OCI-LY1 (cell line): ENCODE data around the gene DENND1A.

Experiments
- H2AFZ ChIP-seq: fragments of 200-600 bp; sonication (generic), shearing (Covaris generic); 2 replicates; pipeline ENCODE4 v1.6.0; 2014; ENCODE audit warnings: antibody characterized with exemption, mild to moderate bottlenecking, low read length
- H3F3A ChIP-seq: fragments of 200-600 bp; sonication (generic), shearing (Covaris generic); 2 replicates; pipeline ENCODE4 v1.6.0; 2014; ENCODE audit warnings: mild to moderate bottlenecking, antibody characterized with exemption, low read length, moderate library complexity; ENCODE audit not compliant: insufficient read depth
- H3K27ac ChIP-seq: fragments of 200-600 bp; sonication (generic); 2 replicates; pipeline ENCODE4 v1.5.1; 2014; ENCODE audit warnings: low read length, mixed run types, mild to moderate bottlenecking, low read depth; ENCODE audit not compliant: poor library complexity, severe bottlenecking
- H3K27me3 ChIP-seq: fragments of 200-600 bp; sonication (generic); 2 replicates; pipeline ENCODE4 v1.6.0; 2014; ENCODE audit warnings: antibody characterized with exemption, mild to moderate bottlenecking, low read length, moderate library complexity; ENCODE audit not compliant: insufficient read depth
- H3K36me3 ChIP-seq: fragments of 200-600 bp; sonication (generic); 2 replicates; pipeline ENCODE4 v1.6.1; 2014; ENCODE audit warnings: mild to moderate bottlenecking, antibody characterized with exemption, low read length, moderate library complexity, mixed read lengths; ENCODE audit not compliant: insufficient read depth
- H3K4me1 ChIP-seq: fragments of 200-600 bp; sonication (generic); 2 replicates; pipeline ENCODE4 v1.5.1; 2014; ENCODE audit warnings: mild to moderate bottlenecking, low read length, moderate library complexity; ENCODE audit not compliant: insufficient read depth, severe bottlenecking
- H3K4me2 ChIP-seq: fragments of 200-600 bp; sonication (generic), shearing (Covaris generic); 2 replicates; pipeline ENCODE4 v1.6.1; 2014; ENCODE audit warnings: low read length
- H3K4me3 ChIP-seq: fragments of 200-600 bp; sonication (generic); 2 replicates; pipeline ENCODE4 v1.5.1; 2014; ENCODE audit warnings: low read length, low read depth, mild to moderate bottlenecking, mixed read lengths; ENCODE audit not compliant: poor library complexity, severe bottlenecking
- H3K79me2 ChIP-seq: fragments of 200-600 bp; shearing (Covaris generic); 2 replicates; pipeline ENCODE4 v1.6.1; 2016; ENCODE audit warnings: mixed run types, low read length, mixed read lengths; ENCODE audit not compliant: insufficient read depth
- H3K9ac ChIP-seq: fragments of 200-600 bp; sonication (generic), shearing (Covaris generic); 2 replicates; pipeline ENCODE4 v1.6.1; 2014; ENCODE audit warnings: mild to moderate bottlenecking, low read length, mixed read lengths
- H3K9me2 ChIP-seq: fragments of 200-600 bp; sonication (generic), shearing (Covaris generic); 2 replicates; pipeline ENCODE4 v1.6.1; 2014; ENCODE audit warnings: low read depth, mild to moderate bottlenecking, low read length, mixed read lengths
- H3K9me3 ChIP-seq: fragments of 200-600 bp; shearing (Covaris generic); 2 replicates; pipeline ENCODE4 v1.6.1; 2014; ENCODE audit warnings: low read length, mixed read lengths
- H4K20me1 ChIP-seq: fragments of 200-600 bp; sonication (generic), shearing (Covaris generic); 2 replicates; pipeline ENCODE4 v1.6.0; 2016; ENCODE audit warnings: mild to moderate bottlenecking, low read length; ENCODE audit not compliant: insufficient read depth
- EZH2 ChIP-seq: fragments of 200-600 bp; sonication (generic), shearing (Covaris generic); IDR thresholded peaks from 2 replicates; pipeline ENCODE4 v1.8.0; 2017; ENCODE audit warnings: borderline replicate concordance, mixed run types, mild to moderate bottlenecking, antibody characterized with exemption, low read length, moderate library complexity, mixed read lengths
- TF ChIP-seq, protein P1 (sequence below): fragments of 200-600 bp; sonication (generic), shearing (Covaris generic); IDR thresholded peaks from 2 replicates; pipeline ENCODE4 v1.5.1; 2017; ENCODE audit warnings: mild to moderate bottlenecking, antibody characterized with exemption, low read length, moderate library complexity, mixed read lengths

Gene DENND1A

DNA sequence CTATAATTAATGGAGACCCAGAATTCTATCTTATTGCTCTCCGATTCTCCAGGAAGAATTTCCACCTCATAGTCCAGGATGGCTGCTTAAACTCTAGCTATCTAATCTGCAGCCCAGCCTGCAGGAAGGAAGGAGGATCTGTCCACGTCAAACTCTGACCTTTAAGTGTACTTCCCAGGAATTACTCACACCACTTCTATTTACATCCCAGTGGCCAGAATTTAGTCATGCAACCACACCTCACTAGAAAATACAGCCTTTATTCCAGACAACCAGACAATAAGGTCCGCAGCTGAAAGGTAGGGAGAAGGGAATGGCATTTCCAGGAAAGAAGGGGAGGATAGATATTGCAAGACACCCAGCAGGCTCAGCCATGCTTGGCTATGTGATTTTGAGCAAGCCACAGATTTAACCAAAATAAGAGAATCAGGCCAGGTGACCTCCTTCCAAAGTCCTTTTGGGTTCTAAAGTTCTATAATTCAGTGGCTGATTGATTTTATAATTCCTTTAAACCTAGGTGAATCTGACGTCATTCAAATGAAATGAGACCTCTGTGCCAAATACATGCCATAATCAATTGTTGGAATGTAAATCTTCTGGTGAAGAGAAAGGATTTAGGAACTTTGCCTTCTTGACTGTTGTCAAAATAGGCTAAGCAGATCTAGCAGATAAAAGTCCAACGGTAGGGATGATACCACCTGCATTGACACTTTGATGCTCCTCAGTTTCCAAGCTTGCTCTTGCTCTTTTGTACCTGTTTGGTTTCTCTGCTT, 3.7 kb upstream of the DENND1A start:
- no peaks in the 10 kb centered on the region for H3K9me2 ChIP-seq
- H3K4me1 ChIP-seq: peaks cover 12% of the 10 kb centered on the region
- H2AFZ ChIP-seq: no peak overlapping the region
- H3K27ac ChIP-seq: no peak overlapping the region
- H3K36me3 ChIP-seq: no peaks in the 10 kb centered on the region
- H3K27me3 ChIP-seq: peaks cover 4% of the 10 kb centered on the region; the same call in 1 of the 2 replicates
- H3K4me3 ChIP-seq: no peak overlapping the region
- peaks cover 3% of the 10 kb centered on the region for H3K9me3 ChIP-seq
- TF ChIP-seq, protein P1, sequence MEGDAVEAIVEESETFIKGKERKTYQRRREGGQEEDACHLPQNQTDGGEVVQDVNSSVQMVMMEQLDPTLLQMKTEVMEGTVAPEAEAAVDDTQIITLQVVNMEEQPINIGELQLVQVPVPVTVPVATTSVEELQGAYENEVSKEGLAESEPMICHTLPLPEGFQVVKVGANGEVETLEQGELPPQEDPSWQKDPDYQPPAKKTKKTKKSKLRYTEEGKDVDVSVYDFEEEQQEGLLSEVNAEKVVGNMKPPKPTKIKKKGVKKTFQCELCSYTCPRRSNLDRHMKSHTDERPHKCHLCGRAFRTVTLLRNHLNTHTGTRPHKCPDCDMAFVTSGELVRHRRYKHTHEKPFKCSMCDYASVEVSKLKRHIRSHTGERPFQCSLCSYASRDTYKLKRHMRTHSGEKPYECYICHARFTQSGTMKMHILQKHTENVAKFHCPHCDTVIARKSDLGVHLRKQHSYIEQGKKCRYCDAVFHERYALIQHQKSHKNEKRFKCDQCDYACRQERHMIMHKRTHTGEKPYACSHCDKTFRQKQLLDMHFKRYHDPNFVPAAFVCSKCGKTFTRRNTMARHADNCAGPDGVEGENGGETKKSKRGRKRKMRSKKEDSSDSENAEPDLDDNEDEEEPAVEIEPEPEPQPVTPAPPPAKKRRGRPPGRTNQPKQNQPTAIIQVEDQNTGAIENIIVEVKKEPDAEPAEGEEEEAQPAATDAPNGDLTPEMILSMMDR: no peak
- TF ChIP-seq EZH2: no peak
- no peaks in the 10 kb centered on the region for H4K20me1 ChIP-seq
- no peak overlapping the region for H3K4me2 ChIP-seq
- H3K79me2 ChIP-seq: 0 out of 2 replicates have a peak, but pooled peaks cover 6% of the 10 kb centered on the region
- no peaks in the 10 kb centered on the region for H3F3A ChIP-seq
- no peak overlapping the region for H3K9ac ChIP-seq

DNA sequence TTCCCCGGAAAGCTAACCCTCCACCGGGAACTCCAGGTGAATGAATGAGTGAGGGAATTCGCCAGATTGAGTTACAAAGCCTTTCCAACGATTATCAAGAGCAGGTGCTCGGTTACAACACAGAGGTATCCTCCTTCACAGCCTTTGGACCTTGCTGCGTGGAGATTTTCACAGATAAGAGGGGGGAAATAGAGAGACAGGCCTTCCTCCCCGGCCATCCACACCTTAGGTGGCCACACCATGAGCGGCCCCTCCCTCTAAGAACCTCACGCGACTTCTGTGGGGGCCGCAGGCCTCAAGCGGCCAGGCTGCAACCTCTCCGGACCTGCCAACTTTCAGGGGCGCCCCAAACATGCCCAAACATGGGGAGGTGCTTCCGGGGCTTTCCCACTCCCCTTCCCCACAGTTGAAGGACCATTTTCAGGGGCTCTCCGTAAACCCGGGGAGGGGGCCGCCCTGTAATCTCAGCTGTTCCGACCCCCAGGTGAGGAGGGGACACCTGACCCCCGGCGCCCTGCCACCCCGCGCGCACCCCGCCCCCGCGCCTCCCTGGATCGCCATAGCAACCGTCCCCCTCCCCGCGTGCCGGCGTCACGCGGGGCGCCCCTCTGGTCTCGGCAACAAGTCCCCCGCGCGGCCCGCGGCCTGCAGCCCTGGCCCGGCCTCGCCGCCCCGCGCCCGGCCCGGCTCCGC, 603 bp downstream of the DENND1A start:
- no peak for TF ChIP-seq EZH2
- TF ChIP-seq, protein P1: no peak
- H3K4me2 ChIP-seq: peak overlapping the region; percentile 100
- peak overlapping the region; percentile 41 for H3K27ac ChIP-seq
- H3K9ac ChIP-seq: peak overlapping the region; percentile 95
- no peaks in the 10 kb centered on the region for H3F3A ChIP-seq
- H3K9me2 ChIP-seq: no peaks in the 10 kb centered on the region
- H3K4me1 ChIP-seq: peaks cover 34% of the 10 kb centered on the region
- 0 out of 2 replicates have a peak, but pooled peaks cover 6% of the 10 kb centered on the region for H3K79me2 ChIP-seq
- H3K4me3 ChIP-seq: peak overlapping the region; percentile 97
- 0 out of 2 replicates have a peak, but pooled peaks cover 4% of the 10 kb centered on the region for H3K27me3 ChIP-seq
- no peaks in the 10 kb centered on the region for H3K36me3 ChIP-seq
- H2AFZ ChIP-seq: no peak overlapping the region
- H4K20me1 ChIP-seq: no peaks in the 10 kb centered on the region
- no peaks in the 10 kb centered on the region for H3K9me3 ChIP-seq

DNA sequence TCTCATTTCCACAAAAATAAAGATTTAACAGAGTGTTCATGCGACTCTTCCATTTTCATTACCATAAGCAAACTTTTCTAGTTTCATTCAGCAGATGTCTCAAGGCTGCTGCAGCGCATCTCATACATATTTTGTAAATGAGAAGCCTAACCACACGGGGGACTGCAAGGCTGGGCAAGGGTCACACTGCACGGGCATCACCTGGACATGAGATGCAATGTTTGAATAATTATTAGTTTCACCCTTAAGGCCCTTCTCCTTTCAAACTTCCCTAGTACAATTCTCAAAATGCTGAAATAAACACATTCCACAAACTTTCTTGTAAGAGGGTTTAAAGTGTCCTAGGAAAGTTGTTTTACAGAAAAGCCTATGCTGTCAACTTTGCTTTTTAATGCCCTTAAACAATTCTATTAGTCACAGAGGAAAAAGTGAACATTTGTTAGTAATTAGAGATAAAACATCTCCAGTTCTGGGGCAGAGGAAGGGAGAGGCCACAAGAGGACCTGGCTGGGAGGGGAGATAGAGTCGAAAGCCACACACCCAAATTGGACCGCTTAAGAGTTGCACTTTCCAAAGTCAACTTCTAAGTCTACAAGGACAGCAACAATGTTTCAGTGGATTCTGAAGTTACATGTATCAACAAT, 1.3 kb downstream of the DENND1A start:
- Histone ChIP-seq H4K20me1 (no peaks in the 10 kb centered on the region), H3K4me3 (peak overlapping the region; percentile 97), H3K9me3 (peaks cover 2% of the 10 kb centered on the region; the same call in 1 of the 2 replicates), H3K9me2 (no peaks in the 10 kb centered on the region), H3K36me3 (no peaks in the 10 kb centered on the region; the same call in 1 of the 2 replicates), H3K27me3 (0 out of 2 replicates have a peak, but pooled peaks cover 4% of the 10 kb centered on the region), H3K4me1 (peaks cover 34% of the 10 kb centered on the region), H3K27ac (peak overlapping the region; percentile 41), H2AFZ (no peak overlapping the region), H3K9ac (peak overlapping the region; percentile 95), H3F3A (no peaks in the 10 kb centered on the region), H3K4me2 (peak overlapping the region; percentile 100), H3K79me2 (0 out of 2 replicates have a peak, but pooled peaks cover 6% of the 10 kb centered on the region)
- no peak for TF ChIP-seq EZH2
- TF ChIP-seq, protein P1: peak; percentile 25; the same call in 1 of the 2 replicates
